Omental fat pad (tissue), 4 donors: ENCODE data around the gene POLR2I. TPM values are rescaled to one million over a fixed set of nuclear protein-coding genes. Genes with fewer than 3 reads are reported as not detected.

Source experiments
- ATAC-seq: fragments of 150-250 bp; one replicate; pipeline ENCODE4 v1.9.1; 2016; ENCODE audit warnings: mild to moderate bottlenecking, moderate library complexity; ENCODE audit not compliant: low FRiP score
- DNase-seq: peaks from one replicate; pipeline ENCODE4 v3.0.0-alpha.2; 2019; ENCODE audit warnings: low spot score
- CTCF ChIP-seq, 3 donors: fragments of 450-650 bp; IDR thresholded peaks; one replicate each; pipeline ENCODE4 v1.5.1; 2016 to 2017; ENCODE audit warnings: antibody characterized with exemption in 3 of 3, mild to moderate bottlenecking in 3 of 3, moderate library complexity in 2 of 3
- total RNA-seq, 4 donors: library from RNA; depleted of rRNA; stranded (reverse); fragments of >200 nt; gene quantifications; one replicate each; pipeline ENCODE4 v1.1.0, GENCODE V29; 2016

POLR2I gene
- total RNA-seq, 4 donors from 2014 or later, result 32.5 to 58.5 (median 36.1) TPM

GRCh38 chr19:36100476-36100875 lies 14.2 kb downstream of the POLR2I start:
- TF ChIP-seq CTCF (IDR thresholded peaks at IDR 0.05), result no peak
- ATAC-seq, result no peak
- DNase-seq, result no peak

GRCh38 chr19:36099166-36099785 lies 15.4 kb downstream of the POLR2I start:
- no peak for TF ChIP-seq CTCF (IDR thresholded peaks at IDR 0.05)
- DNase-seq (no peak), ATAC-seq (no peak)

GRCh38 chr19:36097036-36097435 lies 17.6 kb downstream of the POLR2I start:
- no peak for DNase-seq
- ATAC-seq, result no peak
- no peak for TF ChIP-seq CTCF (IDR thresholded peaks at IDR 0.05)

- no peak for ATAC-seq
- TF ChIP-seq CTCF (IDR thresholded peaks at IDR 0.05), result no peak
These were observed 21.0 kb downstream of the POLR2I start for GRCh38 chr19:36093687-36094086.

GRCh38 chr19:36093146-36093662 lies 21.5 kb downstream of the POLR2I start:
- TF ChIP-seq CTCF (IDR thresholded peaks at IDR 0.05), result no peak
- ATAC-seq (no peak), DNase-seq (no peak)

More at GRCh38 chr19:36093687-36094086, 21.0 kb downstream of the POLR2I start:
- DNase-seq, result no peak

- ATAC-seq (no peak), DNase-seq (no peak)
- no peak for TF ChIP-seq CTCF (IDR thresholded peaks at IDR 0.05)
These were observed 22.1 kb downstream of the POLR2I start for GRCh38 chr19:36092566-36092965.
